Measurements from ENCODE around the gene LIMS1.

- TF ChIP-seq CTCF (IDR thresholded peaks at IDR 0.05) (no peak), POLR2A (IDR thresholded peaks at IDR 0.05) (no peak)
Observed at GRCh38 chr2:108594132-108594981, 60.1 kb downstream of the LIMS1 start.
